ENCODE results near the gene CC2D2B.

The CC2D2B gene

DNA sequence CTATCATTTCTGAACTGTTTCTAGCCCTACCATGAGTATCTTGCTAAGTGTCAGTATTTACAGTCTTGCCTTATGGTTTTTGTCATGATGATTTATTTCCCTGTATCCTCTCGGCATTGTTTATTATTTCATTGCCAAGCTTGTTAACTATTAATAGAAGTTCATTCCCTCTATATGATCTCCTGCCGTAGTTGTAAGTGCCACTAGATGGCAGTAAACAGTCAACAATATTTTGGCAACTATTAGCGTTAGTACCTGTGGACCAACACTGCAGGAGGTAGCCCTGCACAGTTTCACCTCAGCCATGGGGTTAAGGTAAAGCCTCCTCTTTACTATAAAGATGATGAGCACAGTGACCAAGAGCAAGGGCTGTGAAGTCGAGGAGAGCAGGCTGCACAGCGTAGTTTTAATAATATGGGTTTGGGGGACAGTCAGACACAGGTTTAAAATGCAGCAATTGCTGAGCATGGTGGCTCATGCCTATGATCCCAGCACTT is 109.5 kb downstream of the CC2D2B start:
- Histone ChIP-seq H3K27me3 (replicated peaks in 2 of 5; ENCODE audit: control insufficient read depth in 4 of 5, insufficient read depth in 5 of 5, low read length in 4 of 5) (no peaks in the 10 kb centered on the region), H3K9me3 (ENCODE audit: control extremely low read depth in 1 of 5, control insufficient read depth in 4 of 5, insufficient read depth in 2 of 5, low read depth in 1 of 5, low read length in 4 of 5) (no peaks in the 10 kb centered on the region), H3K27ac (ENCODE audit: insufficient read depth in 1 of 2, low read depth in 1 of 2, low read length in 2 of 2, poor library complexity in 1 of 2, severe bottlenecking in 2 of 2) (no peak overlapping the region), H3K4me1 (ENCODE audit: control extremely low read depth in 1 of 4, control insufficient read depth in 4 of 4, insufficient read depth in 4 of 4, low read length in 3 of 4) (peaks cover 0 to 5% (median 1%) of the 10 kb centered on the region in 4 experiments), H3K4me3 (ENCODE audit: control insufficient read depth in 1 of 7, extremely low read depth in 1 of 7, insufficient read depth in 4 of 7, low read depth in 2 of 7, low read length in 6 of 7) (no peak overlapping the region), H3K36me3 (ENCODE audit: control insufficient read depth in 4 of 4, insufficient read depth in 4 of 4, low read length in 3 of 4) (no peaks in the 10 kb centered on the region)
- DNase-seq: peak; percentile 60 to 78 (median 70)
- ChIA-PET POLR2A (interaction anchor here (0.5 to 0.9 kb wide), 2 partner anchors 112 to 238 kb away, joined by 4 to 5 read pairs; no protein-coding TSS in a partner anchor), CTCF (interaction anchor here (0.8 to 4.6 kb wide), 25 partner anchors 9 to 494 kb away, joined by 3 to 28 read pairs (median 4); partner anchors contain the start of gene ZNF518A)
- 21% methylated on average over 4 of the region's 5 CpGs for WGBS (ENCODE audit: insufficient coverage)

DNA sequence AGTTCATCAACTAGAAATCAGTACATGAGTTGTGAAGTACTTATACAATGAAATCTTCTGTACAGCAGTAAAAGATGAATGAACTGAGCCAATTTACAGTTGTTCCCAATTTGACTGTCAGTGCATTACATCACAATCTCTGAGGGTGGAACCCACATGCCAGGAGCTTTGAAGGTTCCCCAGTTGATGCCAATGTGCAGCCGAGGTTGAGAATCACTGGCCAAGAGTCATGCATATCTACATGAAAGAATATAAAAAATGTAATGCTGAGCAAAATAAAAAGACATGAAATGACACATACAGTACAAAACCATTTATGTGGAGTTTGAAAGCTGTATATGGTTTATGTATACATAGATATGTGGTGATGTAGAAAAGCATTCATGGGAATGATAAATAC is 113.6 kb downstream of the CC2D2B start:
- ChIA-PET POLR2A (no interaction called here), CTCF (interaction anchor here (1.0 kb wide), 1 partner anchor 114 kb away, joined by 4 read pairs; no protein-coding TSS in a partner anchor)
- DNase-seq: no peak
- Histone ChIP-seq H3K27ac (ENCODE audit: insufficient read depth in 1 of 2, low read depth in 1 of 2, low read length in 2 of 2, poor library complexity in 1 of 2, severe bottlenecking in 2 of 2) (no peak overlapping the region), H3K36me3 (ENCODE audit: control insufficient read depth in 4 of 4, insufficient read depth in 4 of 4, low read length in 3 of 4) (no peaks in the 10 kb centered on the region), H3K27me3 (replicated peaks in 2 of 5; ENCODE audit: control insufficient read depth in 4 of 5, insufficient read depth in 5 of 5, low read length in 4 of 5) (no peaks in the 10 kb centered on the region), H3K4me3 (ENCODE audit: control insufficient read depth in 1 of 7, extremely low read depth in 1 of 7, insufficient read depth in 4 of 7, low read depth in 2 of 7, low read length in 6 of 7) (no peak overlapping the region), H3K9me3 (ENCODE audit: control extremely low read depth in 1 of 5, control insufficient read depth in 4 of 5, insufficient read depth in 2 of 5, low read depth in 1 of 5, low read length in 4 of 5) (no peaks in the 10 kb centered on the region), H3K4me1 (ENCODE audit: control extremely low read depth in 1 of 4, control insufficient read depth in 4 of 4, insufficient read depth in 4 of 4, low read length in 3 of 4) (peaks cover 0 to 5% (median 0%) of the 10 kb centered on the region in 4 experiments)
- WGBS (ENCODE audit: insufficient coverage): no CpG with 5 or more reads among the region's 1 CpG

DNA sequence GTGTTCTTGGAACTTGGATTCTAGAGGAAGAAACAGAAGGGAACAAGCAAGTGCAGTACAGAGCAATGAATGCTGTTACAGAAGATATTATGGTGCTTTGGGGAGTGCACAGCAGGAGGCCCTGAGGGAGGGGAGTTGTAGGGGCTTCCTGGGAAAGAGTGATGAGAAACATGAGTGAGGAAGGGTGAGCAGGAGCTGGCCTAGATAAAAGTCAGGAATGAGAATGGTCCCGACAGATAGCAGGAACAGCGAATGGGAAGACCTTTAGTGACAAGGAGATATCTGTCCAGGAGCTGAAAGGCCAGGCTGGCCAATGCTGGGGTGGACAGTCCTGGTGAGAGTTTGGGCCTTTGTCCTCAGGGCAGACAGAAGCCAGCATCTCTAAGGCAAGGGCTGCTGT is 115.0 kb downstream of the CC2D2B start:
- CTCF ChIA-PET: interaction anchor here (2.4 kb wide), 1 partner anchor 9 kb away, joined by 11 read pairs; no protein-coding TSS in a partner anchor
- H3K27ac ChIP-seq (ENCODE audit: insufficient read depth in 1 of 2, low read depth in 1 of 2, low read length in 2 of 2, poor library complexity in 1 of 2, severe bottlenecking in 2 of 2): no peak overlapping the region
- no peak overlapping the region for H3K4me3 ChIP-seq (ENCODE audit: control insufficient read depth in 1 of 7, extremely low read depth in 1 of 7, insufficient read depth in 4 of 7, low read depth in 2 of 7, low read length in 6 of 7)
- DNase-seq: no peak
- H3K4me1 ChIP-seq (ENCODE audit: control extremely low read depth in 1 of 4, control insufficient read depth in 4 of 4, insufficient read depth in 4 of 4, low read length in 3 of 4): no peaks in the 10 kb centered on the region
- 100% methylated on average over 2 of the region's 2 CpGs for WGBS (ENCODE audit: insufficient coverage)
- POLR2A ChIA-PET: no interaction called here
- H3K27me3 ChIP-seq (replicated peaks in 2 of 5; ENCODE audit: control insufficient read depth in 4 of 5, insufficient read depth in 5 of 5, low read length in 4 of 5): no peaks in the 10 kb centered on the region
- H3K9me3 ChIP-seq (ENCODE audit: control extremely low read depth in 1 of 5, control insufficient read depth in 4 of 5, insufficient read depth in 2 of 5, low read depth in 1 of 5, low read length in 4 of 5): peaks cover 0 to 2% (median 0%) of the 10 kb centered on the region in 5 experiments
- no peaks in the 10 kb centered on the region for H3K36me3 ChIP-seq (ENCODE audit: control insufficient read depth in 4 of 4, insufficient read depth in 4 of 4, low read length in 3 of 4)

DNA sequence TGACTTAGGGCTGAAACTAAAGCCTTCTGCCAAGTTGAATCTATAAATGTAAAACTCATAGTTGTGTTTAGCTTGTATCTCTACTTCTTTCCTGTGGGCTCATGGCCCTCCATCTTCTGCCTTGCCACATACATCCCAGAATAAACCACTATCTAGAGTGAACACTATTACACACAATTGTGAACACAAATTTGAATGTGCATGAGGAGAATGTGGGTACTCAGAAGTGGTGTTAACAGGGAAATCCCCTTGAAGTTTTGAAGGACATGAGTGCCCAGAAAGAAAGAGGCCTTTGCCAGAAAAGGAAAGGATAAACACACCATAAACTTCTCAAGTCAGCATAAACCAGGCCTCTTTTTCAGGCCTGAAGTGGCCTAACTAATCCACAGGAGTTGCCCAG is 115.4 kb downstream of the CC2D2B start:
- DNase-seq: no peak
- Histone ChIP-seq H3K27me3 (replicated peaks in 2 of 5; ENCODE audit: control insufficient read depth in 4 of 5, insufficient read depth in 5 of 5, low read length in 4 of 5) (no peaks in the 10 kb centered on the region), H3K9me3 (ENCODE audit: control extremely low read depth in 1 of 5, control insufficient read depth in 4 of 5, insufficient read depth in 2 of 5, low read depth in 1 of 5, low read length in 4 of 5) (peaks cover 0 to 2% (median 0%) of the 10 kb centered on the region in 5 experiments), H3K27ac (ENCODE audit: insufficient read depth in 1 of 2, low read depth in 1 of 2, low read length in 2 of 2, poor library complexity in 1 of 2, severe bottlenecking in 2 of 2) (no peak overlapping the region), H3K4me1 (ENCODE audit: control extremely low read depth in 1 of 4, control insufficient read depth in 4 of 4, insufficient read depth in 4 of 4, low read length in 3 of 4) (no peaks in the 10 kb centered on the region), H3K4me3 (ENCODE audit: control insufficient read depth in 1 of 7, extremely low read depth in 1 of 7, insufficient read depth in 4 of 7, low read depth in 2 of 7, low read length in 6 of 7) (no peak overlapping the region), H3K36me3 (ENCODE audit: control insufficient read depth in 4 of 4, insufficient read depth in 4 of 4, low read length in 3 of 4) (no peaks in the 10 kb centered on the region)
- CTCF ChIA-PET: interaction anchor here (2.4 kb wide), 1 partner anchor 9 kb away, joined by 11 read pairs; no protein-coding TSS in a partner anchor
- POLR2A ChIA-PET: no interaction called here

DNA sequence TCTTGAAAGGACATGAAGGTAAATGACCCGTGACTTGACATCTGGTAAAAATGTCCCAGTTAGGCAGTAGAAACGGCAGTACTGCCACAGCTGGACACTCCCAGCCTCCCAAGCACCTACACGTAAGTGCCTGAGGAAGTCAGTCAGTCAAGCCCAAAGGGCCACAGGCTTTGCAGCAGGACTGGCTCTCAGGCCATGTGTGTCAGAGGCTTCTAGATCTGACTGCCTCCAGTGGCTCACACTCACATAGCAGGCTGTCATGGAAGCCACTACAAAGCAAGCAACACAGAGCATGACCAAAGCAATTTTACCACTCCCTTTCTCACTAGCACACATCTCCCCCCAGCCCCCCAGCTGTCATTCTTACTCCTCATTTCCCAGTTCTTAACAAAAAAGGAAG is 117.8 kb downstream of the CC2D2B start:
- Histone ChIP-seq H3K9me3 (ENCODE audit: control extremely low read depth in 1 of 5, control insufficient read depth in 4 of 5, insufficient read depth in 2 of 5, low read depth in 1 of 5, low read length in 4 of 5) (peaks cover 0 to 2% (median 0%) of the 10 kb centered on the region in 5 experiments), H3K27ac (ENCODE audit: insufficient read depth in 1 of 2, low read depth in 1 of 2, low read length in 2 of 2, poor library complexity in 1 of 2, severe bottlenecking in 2 of 2) (no peak overlapping the region), H3K4me3 (ENCODE audit: control insufficient read depth in 1 of 7, extremely low read depth in 1 of 7, insufficient read depth in 4 of 7, low read depth in 2 of 7, low read length in 6 of 7) (no peak overlapping the region), H3K36me3 (ENCODE audit: control insufficient read depth in 4 of 4, insufficient read depth in 4 of 4, low read length in 3 of 4) (no peaks in the 10 kb centered on the region), H3K27me3 (replicated peaks in 2 of 5; ENCODE audit: control insufficient read depth in 4 of 5, insufficient read depth in 5 of 5, low read length in 4 of 5) (no peaks in the 10 kb centered on the region), H3K4me1 (ENCODE audit: control extremely low read depth in 1 of 4, control insufficient read depth in 4 of 4, insufficient read depth in 4 of 4, low read length in 3 of 4) (no peaks in the 10 kb centered on the region)
- CTCF ChIA-PET: interaction anchor here (0.8 to 1.4 kb wide), 2 partner anchors 9 to 24 kb away, joined by 3 to 7 read pairs; no protein-coding TSS in a partner anchor
- WGBS (ENCODE audit: insufficient coverage): 100% methylated on average over 3 of the region's 3 CpGs
- POLR2A ChIA-PET: no interaction called here
- peak in 2 of 3 donors; percentile 31 to 49 for DNase-seq

DNA sequence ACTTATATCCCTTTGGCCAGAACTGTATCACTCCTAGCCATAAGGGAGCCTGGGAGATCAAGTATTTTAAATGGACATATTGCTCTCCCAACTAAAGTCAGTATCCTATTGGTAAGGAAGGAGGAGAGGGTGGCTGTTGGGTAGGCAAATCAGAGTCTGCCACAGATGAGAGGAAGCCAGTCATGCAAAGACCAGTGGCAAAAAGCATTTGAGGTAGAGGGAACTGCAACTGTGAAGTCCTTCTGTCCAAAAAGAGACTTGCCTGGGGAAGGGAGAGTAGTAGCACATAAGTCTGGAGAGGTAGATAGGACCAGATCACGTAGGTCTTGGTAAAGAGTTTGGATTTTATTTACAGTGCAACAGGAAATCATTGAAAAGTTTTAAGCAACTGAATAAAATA is 126.8 kb downstream of the CC2D2B start:
- CTCF ChIA-PET: no interaction called here
- Histone ChIP-seq H3K4me1 (ENCODE audit: control extremely low read depth in 1 of 4, control insufficient read depth in 4 of 4, insufficient read depth in 4 of 4, low read length in 3 of 4) (peaks cover 0 to 10% (median 7%) of the 10 kb centered on the region in 4 experiments), H3K36me3 (ENCODE audit: control insufficient read depth in 4 of 4, insufficient read depth in 4 of 4, low read length in 3 of 4) (no peaks in the 10 kb centered on the region), H3K4me3 (ENCODE audit: control insufficient read depth in 1 of 7, extremely low read depth in 1 of 7, insufficient read depth in 4 of 7, low read depth in 2 of 7, low read length in 6 of 7) (no peak overlapping the region), H3K27ac (ENCODE audit: insufficient read depth in 1 of 2, low read depth in 1 of 2, low read length in 2 of 2, poor library complexity in 1 of 2, severe bottlenecking in 2 of 2) (no peak overlapping the region), H3K9me3 (ENCODE audit: control extremely low read depth in 1 of 5, control insufficient read depth in 4 of 5, insufficient read depth in 2 of 5, low read depth in 1 of 5, low read length in 4 of 5) (peaks cover 0 to 1% (median 0%) of the 10 kb centered on the region in 5 experiments), H3K27me3 (replicated peaks in 2 of 5; ENCODE audit: control insufficient read depth in 4 of 5, insufficient read depth in 5 of 5, low read length in 4 of 5) (no peaks in the 10 kb centered on the region)
- POLR2A ChIA-PET: no interaction called here
- WGBS (ENCODE audit: insufficient coverage): 100% methylated on average over 1 of the region's 1 CpG
- no peak for DNase-seq

DNA sequence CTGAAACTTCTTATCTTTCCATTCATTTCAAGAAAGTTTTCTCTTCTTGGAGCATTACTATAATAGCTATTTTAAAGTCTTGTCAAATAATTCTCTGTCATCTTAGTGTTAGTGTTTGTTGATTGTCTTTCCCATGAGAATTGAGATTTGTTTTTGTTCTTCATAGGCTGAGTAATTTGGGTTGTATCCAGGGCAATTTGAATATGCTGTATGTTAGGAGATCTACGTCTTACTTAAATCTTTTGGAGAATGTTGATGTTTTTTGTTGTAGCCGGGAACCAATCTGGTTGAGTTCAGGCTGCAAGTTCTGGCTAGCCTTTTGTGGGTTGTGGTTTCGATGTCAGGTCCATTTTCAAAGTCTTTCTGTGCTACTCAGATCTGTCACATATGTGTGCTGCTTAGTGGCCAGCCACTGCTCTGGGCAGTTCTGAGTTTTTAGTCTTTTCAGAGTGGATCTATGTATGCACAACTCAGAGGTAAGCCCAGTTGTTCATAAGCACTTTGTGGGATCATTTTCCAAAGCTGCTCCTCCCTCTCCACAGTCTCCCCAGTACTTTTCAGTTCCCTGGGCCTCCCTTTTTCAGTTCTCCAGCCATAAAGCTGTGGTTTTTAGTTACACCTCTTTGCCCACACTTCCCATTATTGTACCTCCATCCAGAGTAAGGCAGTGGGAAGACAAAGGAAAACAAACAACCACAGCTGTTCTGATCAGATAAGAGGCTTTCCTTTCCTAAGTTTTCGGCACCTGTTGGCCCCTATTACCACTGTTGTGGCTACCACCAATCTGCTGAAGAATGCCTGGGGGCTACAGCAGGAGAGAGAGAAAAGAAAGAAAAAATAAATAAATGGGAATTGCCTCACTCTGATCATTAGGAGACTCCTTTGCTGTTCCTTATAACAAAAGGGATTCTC is 131.0 kb downstream of the CC2D2B start:
- 94% methylated on average over 3 of the region's 4 CpGs for WGBS (ENCODE audit: insufficient coverage)
- no peak for DNase-seq
- Histone ChIP-seq H3K27ac (ENCODE audit: insufficient read depth in 1 of 2, low read depth in 1 of 2, low read length in 2 of 2, poor library complexity in 1 of 2, severe bottlenecking in 2 of 2) (no peak overlapping the region), H3K4me1 (ENCODE audit: control extremely low read depth in 1 of 4, control insufficient read depth in 4 of 4, insufficient read depth in 4 of 4, low read length in 3 of 4) (peaks cover 3 to 16% (median 15%) of the 10 kb centered on the region in 4 experiments), H3K27me3 (replicated peaks in 2 of 5; ENCODE audit: control insufficient read depth in 4 of 5, insufficient read depth in 5 of 5, low read length in 4 of 5) (no peaks in the 10 kb centered on the region), H3K9me3 (ENCODE audit: control extremely low read depth in 1 of 5, control insufficient read depth in 4 of 5, insufficient read depth in 2 of 5, low read depth in 1 of 5, low read length in 4 of 5) (peaks cover 0 to 1% (median 0%) of the 10 kb centered on the region in 5 experiments), H3K36me3 (ENCODE audit: control insufficient read depth in 4 of 4, insufficient read depth in 4 of 4, low read length in 3 of 4) (no peaks in the 10 kb centered on the region), H3K4me3 (ENCODE audit: control insufficient read depth in 1 of 7, extremely low read depth in 1 of 7, insufficient read depth in 4 of 7, low read depth in 2 of 7, low read length in 6 of 7) (no peak overlapping the region)
- POLR2A ChIA-PET: no interaction called here
- CTCF ChIA-PET: interaction anchor here (1.0 to 1.8 kb wide), 3 partner anchors 13 to 62 kb away, joined by 3 to 6 read pairs (median 3); no protein-coding TSS in a partner anchor

Measured in common myeloid progenitor, CD34-positive (primary cell).